ENCODE measurements around the gene CRYZ. TPM values are rescaled to one million over a fixed set of nuclear protein-coding genes. Genes with fewer than 3 reads are reported as not detected.
"Not testable (repeated sequence)": the region's sequence is repeated elsewhere in the genome, so short reads cannot be mapped to it uniquely, and the experiment has no call there.

The CRYZ gene, protein sequence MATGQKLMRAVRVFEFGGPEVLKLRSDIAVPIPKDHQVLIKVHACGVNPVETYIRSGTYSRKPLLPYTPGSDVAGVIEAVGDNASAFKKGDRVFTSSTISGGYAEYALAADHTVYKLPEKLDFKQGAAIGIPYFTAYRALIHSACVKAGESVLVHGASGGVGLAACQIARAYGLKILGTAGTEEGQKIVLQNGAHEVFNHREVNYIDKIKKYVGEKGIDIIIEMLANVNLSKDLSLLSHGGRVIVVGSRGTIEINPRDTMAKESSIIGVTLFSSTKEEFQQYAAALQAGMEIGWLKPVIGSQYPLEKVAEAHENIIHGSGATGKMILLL
- total RNA-seq, result 10 to 100 TPM in 1 of 2 experiments, 1 to 10 TPM in 1; 8.1 to 11.3 TPM

DNA sequence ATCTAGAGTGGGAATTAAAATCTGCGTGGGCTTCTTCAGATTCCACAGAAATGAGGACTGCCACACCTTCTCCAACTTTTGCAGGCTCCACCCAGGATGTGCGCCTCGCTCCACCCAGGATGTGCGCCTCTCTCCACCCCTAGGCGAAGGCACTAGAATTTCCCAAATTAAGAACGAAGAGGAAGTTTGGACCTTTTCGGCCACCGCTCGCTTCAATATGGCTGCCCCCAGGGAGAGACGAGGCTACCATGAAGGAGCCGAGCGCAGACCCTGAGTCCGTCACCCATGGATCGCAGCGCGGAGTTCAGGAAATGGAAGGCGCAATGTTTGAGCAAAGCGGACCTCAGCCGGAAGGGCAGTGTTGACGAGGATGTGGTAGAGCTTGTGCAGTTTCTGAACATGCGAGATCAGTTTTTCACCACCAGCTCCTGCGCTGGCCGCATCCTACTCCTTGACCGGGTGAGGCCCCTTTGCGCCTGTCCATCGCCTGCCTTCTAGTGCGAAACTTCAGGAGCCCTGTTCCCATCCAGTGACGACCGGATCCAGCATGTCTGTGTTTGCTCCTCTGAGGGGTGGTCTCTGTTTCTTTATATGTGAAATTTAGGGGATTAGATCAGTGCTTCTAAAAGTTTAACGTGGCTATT is at the start of gene CRYZ, which contains the start of gene TYW3:
CRYZ (minus strand) TSS at position 91 of the 644 bp plus-strand sequence. CDS start 8,229 bp downstream, outside the sequence.
TYW3 (plus strand) TSS at position 193 of the 644 bp plus-strand sequence; CDS start at position 286, 93 bp downstream.
- peak within 1 kb of the TSS; percentile 89 for H3K4me3 Mint-ChIP-seq
- peaks cover 1% of the 10 kb centered on the region for H3K9me3 Mint-ChIP-seq
- peaks cover 22% of the 10 kb centered on the region for H3K36me3 Mint-ChIP-seq (ENCODE audit: low read depth)
- peaks cover 37% of the 10 kb centered on the region for H3K4me1 Mint-ChIP-seq (ENCODE audit: low read depth)
- intact Hi-C loops (cut with micrococcal nuclease), result loop anchor here (1.0 to 10.0 kb wide), 7 partner anchors 31 to 1053 kb away; partner anchors contain the start of genes ACADM, FPGT, LRRIQ3 and RABGGTB
- peak; percentile 94 for DNase-seq
- H3K27me3 Mint-ChIP-seq (ENCODE audit: low read depth), result no peaks in the 10 kb centered on the region
- peak within 1 kb of the TSS; percentile 94 for H3K27ac Mint-ChIP-seq
- CTCF ChIA-PET, result interaction anchor here (0.7 to 4.0 kb wide), 16 partner anchors 10 to 1998 kb away, joined by 3 to 25 read pairs (median 4); no protein-coding TSS in a partner anchor

DNA sequence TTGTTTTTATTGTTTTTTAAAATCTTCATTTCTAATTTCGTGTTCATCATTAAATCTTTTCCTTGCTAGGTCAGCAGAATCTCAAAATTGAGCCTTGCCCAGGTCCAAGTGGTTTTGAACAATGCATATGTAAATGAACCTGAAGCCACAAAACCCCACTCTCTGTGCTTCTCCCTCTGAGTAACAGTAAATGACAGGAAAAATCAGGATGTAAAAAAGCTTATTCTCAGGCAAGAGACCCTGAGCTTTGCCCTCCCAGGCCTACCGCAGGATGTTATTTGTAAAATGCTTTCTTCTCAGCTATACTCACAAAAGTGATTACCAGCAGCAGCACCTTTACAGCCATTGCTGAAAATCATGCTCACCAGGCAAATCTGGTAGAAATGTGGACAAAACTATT is 47.7 kb upstream of the CRYZ start:
- no peaks in the 10 kb centered on the region for H3K36me3 Mint-ChIP-seq (ENCODE audit: low read depth)
- H3K27me3 Mint-ChIP-seq (ENCODE audit: low read depth), result peaks cover 13% of the 10 kb centered on the region

DNA sequence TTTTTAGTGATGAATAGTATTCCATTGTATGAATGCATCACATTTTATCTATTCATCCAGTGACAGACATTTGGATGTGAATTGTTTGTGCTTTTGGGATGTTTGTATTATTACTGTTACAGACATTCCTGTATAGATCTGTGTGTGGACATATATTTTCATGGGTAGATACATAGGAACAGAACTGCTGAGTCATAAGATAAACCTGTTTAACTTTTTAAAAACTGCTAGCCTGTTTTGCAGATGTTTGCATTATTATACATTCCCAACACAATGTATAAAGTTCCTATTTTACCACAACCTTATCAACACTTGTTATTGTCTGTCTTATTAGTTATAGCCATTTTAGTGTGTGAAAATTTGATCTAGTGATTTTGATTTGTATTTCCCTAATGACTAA is 46.9 kb upstream of the CRYZ start:
- Mint-ChIP-seq H3K4me1 (ENCODE audit: low read depth) (no peaks in the 10 kb centered on the region), H3K36me3 (ENCODE audit: low read depth) (no peaks in the 10 kb centered on the region), H3K9me3 (no peaks in the 10 kb centered on the region), H3K27ac (no peak overlapping the region), H3K4me3 (no peak overlapping the region), H3K27me3 (ENCODE audit: low read depth) (peaks cover 13% of the 10 kb centered on the region)
- CTCF ChIA-PET, result no interaction called here
- no peak for DNase-seq
- intact Hi-C loops (cut with micrococcal nuclease), result no loop called here

More for the DNA sequence above, 47.7 kb upstream of the CRYZ start:
- CTCF ChIA-PET, result interaction anchor here (1.4 kb wide), 1 partner anchor 8 kb away, joined by 4 read pairs; no protein-coding TSS in a partner anchor
- H3K4me1 Mint-ChIP-seq (ENCODE audit: low read depth), result no peaks in the 10 kb centered on the region
- H3K27ac Mint-ChIP-seq, result no peak overlapping the region
- no peak overlapping the region for H3K4me3 Mint-ChIP-seq
- intact Hi-C loops (cut with micrococcal nuclease), result no loop called here
- DNase-seq, result no peak
- no peaks in the 10 kb centered on the region for H3K9me3 Mint-ChIP-seq

DNA sequence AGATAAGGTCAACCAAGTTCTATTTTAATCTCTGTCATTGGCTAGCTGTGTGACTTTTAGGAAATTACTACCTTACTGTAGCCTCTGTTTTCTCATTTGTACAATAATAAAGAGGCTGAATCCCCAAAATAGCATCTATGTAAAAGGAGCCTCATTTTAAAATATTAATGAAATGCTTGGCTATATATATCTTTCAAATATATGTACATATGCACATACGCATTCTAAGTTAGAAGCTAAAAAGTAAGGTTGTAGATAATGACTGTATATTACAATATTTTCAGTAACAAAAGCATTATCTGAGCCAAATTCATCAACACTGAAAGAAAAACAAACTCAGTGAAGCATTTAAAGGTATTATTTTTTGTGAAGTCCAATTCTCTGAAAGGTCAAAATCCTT is 44.7 kb upstream of the CRYZ start:
- no peaks in the 10 kb centered on the region for H3K4me1 Mint-ChIP-seq (ENCODE audit: low read depth)
- CTCF ChIA-PET, result no interaction called here
- intact Hi-C loops (cut with micrococcal nuclease), result no loop called here

DNA sequence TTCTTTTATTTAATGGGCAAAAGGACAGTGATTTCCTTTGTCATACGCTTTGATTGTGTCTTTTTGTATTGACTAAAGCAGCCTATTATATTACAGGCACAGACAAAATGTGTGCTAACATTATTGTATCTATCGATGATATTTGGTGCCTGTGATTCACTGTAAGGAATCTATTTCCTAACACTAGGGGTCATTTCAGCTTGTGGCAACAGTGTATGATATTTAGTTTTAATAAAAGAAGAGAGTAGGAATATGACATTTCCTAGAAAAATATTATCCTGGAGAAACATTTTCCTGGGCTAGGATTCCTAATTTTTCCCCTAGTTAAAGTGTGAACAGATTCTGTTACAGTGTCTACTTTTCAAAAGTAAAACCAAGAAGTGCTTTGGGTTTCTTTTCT is 42.9 kb upstream of the CRYZ start:
- Mint-ChIP-seq H3K4me3 (no peak overlapping the region), H3K27ac (no peak overlapping the region), H3K9me3 (no peaks in the 10 kb centered on the region), H3K27me3 (ENCODE audit: low read depth) (peaks cover 14% of the 10 kb centered on the region), H3K36me3 (ENCODE audit: low read depth) (no peaks in the 10 kb centered on the region), H3K4me1 (ENCODE audit: low read depth) (no peaks in the 10 kb centered on the region)
- CTCF ChIA-PET, result no interaction called here
- intact Hi-C loops (cut with micrococcal nuclease), result no loop called here
- DNase-seq, result no peak

More for the DNA sequence above, 44.7 kb upstream of the CRYZ start:
- no peaks in the 10 kb centered on the region for H3K9me3 Mint-ChIP-seq
- peaks cover 15% of the 10 kb centered on the region for H3K27me3 Mint-ChIP-seq (ENCODE audit: low read depth)
- no peak overlapping the region for H3K4me3 Mint-ChIP-seq
- DNase-seq, result no peak
- H3K27ac Mint-ChIP-seq, result no peak overlapping the region
- no peaks in the 10 kb centered on the region for H3K36me3 Mint-ChIP-seq (ENCODE audit: low read depth)

DNA sequence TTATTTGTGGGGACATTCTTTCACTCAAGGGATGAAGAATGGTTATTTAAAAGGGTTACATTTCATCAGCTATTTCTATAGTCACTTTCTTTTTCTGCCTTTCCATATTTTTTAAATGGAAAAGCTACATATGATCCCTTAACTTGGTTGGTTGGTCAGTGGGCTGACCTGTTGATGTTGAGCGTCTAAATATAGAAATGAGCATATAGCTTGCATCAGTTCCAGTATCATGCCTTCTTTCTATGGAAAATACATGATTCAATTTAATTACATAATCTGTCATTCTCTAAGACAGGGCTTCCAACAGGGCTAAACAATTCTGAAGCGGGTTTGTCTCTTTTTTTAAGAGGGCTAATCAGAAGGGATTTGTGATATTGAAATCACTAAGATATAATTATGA is 40.7 kb upstream of the CRYZ start:
- Mint-ChIP-seq H3K27me3 (ENCODE audit: low read depth) (peaks cover 8% of the 10 kb centered on the region), H3K9me3 (no peaks in the 10 kb centered on the region), H3K27ac (no peak overlapping the region), H3K4me1 (ENCODE audit: low read depth) (no peaks in the 10 kb centered on the region), H3K36me3 (ENCODE audit: low read depth) (no peaks in the 10 kb centered on the region), H3K4me3 (no peak overlapping the region)
- intact Hi-C loops (cut with micrococcal nuclease), result loop anchor here (5.0 kb wide), 1 partner anchor 359 kb away; the partner anchor contains the start of gene LHX8
- CTCF ChIA-PET, result no interaction called here
- DNase-seq, result no peak

DNA sequence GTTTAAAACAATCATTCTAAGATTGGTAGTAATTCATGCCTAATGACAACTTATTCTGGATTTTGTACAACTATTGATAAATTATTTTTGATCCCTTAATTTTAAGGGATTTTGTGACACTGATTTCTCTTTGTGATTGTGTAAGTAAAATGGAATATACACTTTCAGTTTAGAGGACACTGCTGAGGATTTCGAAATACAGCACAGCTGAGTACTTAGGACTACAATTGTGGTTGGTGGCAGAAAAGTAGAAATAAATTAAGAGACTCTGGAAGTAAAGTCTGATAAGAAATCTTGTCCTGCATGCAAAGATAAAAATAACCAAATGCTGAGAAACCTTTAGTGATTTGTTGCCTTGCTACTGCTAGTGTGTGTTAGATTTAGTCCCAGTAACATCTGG is 40.1 kb upstream of the CRYZ start:
- H3K4me3 Mint-ChIP-seq, result no peak overlapping the region
- CTCF ChIA-PET, result no interaction called here
- H3K9me3 Mint-ChIP-seq, result no peaks in the 10 kb centered on the region
- intact Hi-C loops (cut with micrococcal nuclease), result loop anchor here (1.0 to 5.0 kb wide), 3 partner anchors 359 to 859 kb away; partner anchors contain the start of gene LHX8
- no peak for DNase-seq
- H3K4me1 Mint-ChIP-seq (ENCODE audit: low read depth), result no peaks in the 10 kb centered on the region
- H3K36me3 Mint-ChIP-seq (ENCODE audit: low read depth), result no peaks in the 10 kb centered on the region
- peaks cover 8% of the 10 kb centered on the region for H3K27me3 Mint-ChIP-seq (ENCODE audit: low read depth)
- no peak overlapping the region for H3K27ac Mint-ChIP-seq

DNA sequence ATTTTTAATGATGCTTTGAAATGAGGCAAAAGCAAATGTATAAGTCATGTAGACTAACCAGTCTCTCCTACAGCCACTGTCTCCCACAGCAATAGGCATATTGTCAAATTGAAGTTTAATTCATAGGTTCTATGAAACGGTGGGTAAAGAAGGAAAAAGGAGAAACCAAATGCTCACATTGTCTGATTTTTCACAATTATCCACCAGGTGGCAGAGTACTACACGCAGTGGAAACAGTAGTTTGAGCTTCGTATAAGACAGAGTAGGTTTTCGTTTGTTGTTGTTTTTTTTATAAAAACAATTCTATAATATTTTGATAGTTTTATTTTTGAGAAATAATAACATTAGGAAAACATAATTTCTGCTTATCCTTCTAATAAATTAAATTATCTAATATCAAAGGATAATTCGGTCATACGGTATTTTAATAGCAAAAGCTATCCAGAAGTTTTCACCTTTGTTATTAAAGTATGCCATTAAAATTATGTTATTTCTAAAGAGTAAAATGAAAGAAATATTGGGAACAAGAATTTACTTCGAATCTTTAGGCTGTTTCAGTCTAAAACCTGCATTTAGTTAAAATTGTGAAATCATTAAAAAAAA is 39.2 kb upstream of the CRYZ start:
- Mint-ChIP-seq H3K36me3 (ENCODE audit: low read depth) (no peaks in the 10 kb centered on the region), H3K27me3 (ENCODE audit: low read depth) (peaks cover 8% of the 10 kb centered on the region), H3K4me3 (no peak overlapping the region), H3K9me3 (no peaks in the 10 kb centered on the region), H3K27ac (no peak overlapping the region), H3K4me1 (ENCODE audit: low read depth) (no peaks in the 10 kb centered on the region)
- peak; percentile 33 for DNase-seq
- CTCF ChIA-PET, result interaction anchor here (0.6 to 1.6 kb wide), 14 partner anchors 8 to 960 kb away, joined by 3 to 7 read pairs (median 3); no protein-coding TSS in a partner anchor
- intact Hi-C loops (cut with micrococcal nuclease), result loop anchor here (1.0 to 5.0 kb wide), 3 partner anchors 360 to 860 kb away; partner anchors contain the start of gene LHX8

DNA sequence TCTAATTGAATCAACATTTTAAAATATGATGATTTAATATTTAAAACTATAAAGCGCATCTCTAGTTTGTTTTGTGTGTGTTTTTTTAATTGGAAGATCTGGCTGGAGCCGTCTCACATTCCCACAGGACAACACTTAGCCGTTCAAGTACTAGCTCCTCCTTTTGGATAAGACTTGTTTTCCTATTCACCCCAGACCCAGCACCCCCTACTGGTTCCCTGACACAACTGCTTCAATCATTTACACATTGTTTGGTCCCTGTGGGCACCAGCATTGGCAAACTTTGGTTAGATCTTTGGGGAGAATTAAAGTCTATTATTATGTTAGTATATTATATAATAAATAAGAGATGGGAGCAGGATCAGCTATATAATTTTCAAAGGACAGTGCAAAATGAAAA is 34.6 kb upstream of the CRYZ start:
- CTCF ChIA-PET, result interaction anchor here (0.8 to 1.4 kb wide), 3 partner anchors 11 to 34 kb away, joined by 3 to 4 read pairs (median 4); no protein-coding TSS in a partner anchor
- H3K27me3 Mint-ChIP-seq (ENCODE audit: low read depth), result no peaks in the 10 kb centered on the region
- DNase-seq, result peak; percentile 8
- no peak overlapping the region for H3K27ac Mint-ChIP-seq
- H3K9me3 Mint-ChIP-seq, result no peaks in the 10 kb centered on the region
- no peak overlapping the region for H3K4me3 Mint-ChIP-seq
- H3K4me1 Mint-ChIP-seq (ENCODE audit: low read depth), result peaks cover 15% of the 10 kb centered on the region
- intact Hi-C loops (cut with micrococcal nuclease), result loop anchor here (10.0 kb wide), 3 partner anchors 573 to 1307 kb away; partner anchors contain the start of genes ACADM, FPGT, LRRIQ3 and ST6GALNAC3
- peaks cover 17% of the 10 kb centered on the region for H3K36me3 Mint-ChIP-seq (ENCODE audit: low read depth)

DNA sequence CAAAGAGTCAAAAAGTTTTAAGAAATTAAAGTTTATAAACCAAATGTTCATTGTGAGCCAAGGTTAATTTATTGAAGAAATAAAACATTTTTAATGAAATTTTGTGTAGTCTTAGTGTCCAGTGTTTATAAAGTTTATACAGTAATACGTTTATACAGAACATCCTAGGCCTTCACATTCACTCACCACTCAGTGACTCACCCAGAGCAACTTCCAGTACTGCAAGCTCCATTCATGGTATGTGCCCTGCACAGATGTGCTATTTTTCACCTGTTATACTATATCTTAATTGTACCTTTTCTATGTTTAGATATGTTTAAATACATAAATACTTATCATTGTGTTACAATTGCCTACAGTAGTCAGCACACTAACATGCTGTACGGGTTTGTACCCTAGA is 33.7 kb upstream of the CRYZ start:
- Mint-ChIP-seq H3K9me3 (no peaks in the 10 kb centered on the region), H3K4me3 (no peak overlapping the region), H3K4me1 (ENCODE audit: low read depth) (peaks cover 18% of the 10 kb centered on the region), H3K27me3 (ENCODE audit: low read depth) (no peaks in the 10 kb centered on the region), H3K36me3 (ENCODE audit: low read depth) (peaks cover 24% of the 10 kb centered on the region), H3K27ac (no peak overlapping the region)
- CTCF ChIA-PET, result interaction anchor here (0.9 kb wide), 1 partner anchor 437 kb away, joined by 4 read pairs; no protein-coding TSS in a partner anchor
- DNase-seq, result no peak
- intact Hi-C loops (cut with micrococcal nuclease), result loop anchor here (10.0 kb wide), 3 partner anchors 572 to 1308 kb away; partner anchors contain the start of genes ACADM, FPGT, LRRIQ3 and ST6GALNAC3

DNA sequence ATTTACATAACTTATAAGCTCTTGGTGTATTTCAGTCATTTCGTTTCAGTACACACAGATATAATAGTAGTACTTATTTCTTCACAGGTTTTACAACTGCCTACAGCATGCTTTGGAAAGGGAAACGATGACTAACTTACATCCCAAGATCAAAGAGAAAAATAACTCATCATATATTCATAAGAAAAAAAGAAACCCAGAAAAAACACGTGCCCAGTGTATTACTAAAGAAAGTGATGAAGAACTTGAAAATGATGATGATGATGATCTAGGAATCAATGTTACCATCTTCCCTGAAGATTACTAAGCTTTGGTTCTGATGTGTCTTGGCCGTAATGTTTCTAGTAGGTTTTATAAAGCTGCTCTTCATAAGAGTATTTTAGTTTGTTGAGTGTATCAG is 31.0 kb upstream of the CRYZ start:
- H3K27ac Mint-ChIP-seq, result peak overlapping the region; percentile 47
- H3K27me3 Mint-ChIP-seq (ENCODE audit: low read depth), result no peaks in the 10 kb centered on the region
- H3K4me1 Mint-ChIP-seq (ENCODE audit: low read depth), result peaks cover 18% of the 10 kb centered on the region
- H3K36me3 Mint-ChIP-seq (ENCODE audit: low read depth), result peaks cover 45% of the 10 kb centered on the region
- intact Hi-C loops (cut with micrococcal nuclease), result loop anchor here (1.0 to 10.0 kb wide), 6 partner anchors 31 to 1311 kb away; partner anchors contain the start of genes ACADM, CRYZ, FPGT and LRRIQ3
- no peak for DNase-seq
- H3K4me3 Mint-ChIP-seq, result no peak overlapping the region
- no peaks in the 10 kb centered on the region for H3K9me3 Mint-ChIP-seq
- CTCF ChIA-PET, result interaction anchor here (1.0 kb wide), 3 partner anchors 8 to 439 kb away, joined by 3 to 5 read pairs (median 3); no protein-coding TSS in a partner anchor

DNA sequence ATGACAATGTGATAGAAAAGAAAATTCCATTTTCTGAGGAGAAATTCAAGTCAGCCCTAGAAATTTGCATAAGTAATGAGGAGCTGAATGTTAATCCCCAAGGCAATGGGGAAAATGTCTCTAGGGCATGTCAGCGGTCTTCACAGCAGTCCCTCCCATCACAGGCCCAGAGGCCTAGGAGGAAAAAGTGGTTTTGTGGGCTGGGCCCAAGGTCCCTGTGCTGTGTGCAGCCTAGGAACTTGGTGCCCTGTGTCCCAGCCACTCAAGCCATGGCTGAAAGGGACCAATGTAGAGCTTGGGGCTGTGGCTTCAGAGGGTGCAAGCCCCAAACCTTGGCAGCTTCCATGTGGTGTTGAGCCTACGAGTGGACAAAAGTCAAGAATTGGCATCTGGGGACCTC is 23.8 kb upstream of the CRYZ start:
- H3K4me3 Mint-ChIP-seq; H3K9me3 Mint-ChIP-seq; intact Hi-C loops (cut with micrococcal nuclease); H3K27ac Mint-ChIP-seq; CTCF ChIA-PET; DNase-seq; H3K27me3 Mint-ChIP-seq (ENCODE audit: low read depth): not testable (repeated sequence)
- H3K36me3 Mint-ChIP-seq (ENCODE audit: low read depth), result peaks cover 78% of the 10 kb centered on the region
- peaks cover 14% of the 10 kb centered on the region for H3K4me1 Mint-ChIP-seq (ENCODE audit: low read depth)

All from activated naive CD4-positive, alpha-beta T cell treated with anti-CD3 and anti-CD28 coated beads for 36 hours (primary cell).